Stimulated activated CD4-positive, alpha-beta T cell treated with anti-CD3 and anti-CD28 coated beads, Interleukin-12 subunit alpha, Interleukin-12 subunit beta, amount 100 ng/mL, for 48 hours (primary cell): Measurements from ENCODE around the gene CSGALNACT2.
"Not testable (repeated sequence)": the region's sequence is repeated elsewhere in the genome, so short reads cannot be mapped to it uniquely, and the experiment has no call there.

Experiments used
- DNase-seq, 3 donors: peaks; one replicate each; pipeline ENCODE4 v3.0.0-alpha.2; 2020; ENCODE audit warnings: low read depth in 2 of 3, low spot score in 1 of 3

CSGALNACT2 gene

GRCh38 chr10:43177595-43177994 lies 39.4 kb downstream of the CSGALNACT2 start:
- DNase-seq, result no peak

GRCh38 chr10:43181146-43181545 lies 42.9 kb downstream of the CSGALNACT2 start:
- no peak for DNase-seq

- not testable (repeated sequence) for DNase-seq
Measured at GRCh38 chr10:43183764-43184163, 45.5 kb downstream of the CSGALNACT2 start.

- no peak for DNase-seq
Measured at GRCh38 chr10:43186150-43186549, 47.9 kb downstream of the CSGALNACT2 start.

GRCh38 chr10:43187213-43187612 lies 49.0 kb downstream of the CSGALNACT2 start:
- no peak for DNase-seq

GRCh38 chr10:43188702-43189101 lies 50.5 kb downstream of the CSGALNACT2 start:
- DNase-seq, result no peak

- no peak for DNase-seq
Measured at GRCh38 chr10:43190289-43190688, 52.0 kb downstream of the CSGALNACT2 start.

GRCh38 chr10:43190775-43191174 lies 52.5 kb downstream of the CSGALNACT2 start:
- no peak for DNase-seq

- DNase-seq, result no peak
Measured at GRCh38 chr10:43192884-43193283, 54.6 kb downstream of the CSGALNACT2 start.

- no peak for DNase-seq
Measured at GRCh38 chr10:43193496-43194080, 55.3 kb downstream of the CSGALNACT2 start.

GRCh38 chr10:43194266-43194665 lies 56.0 kb downstream of the CSGALNACT2 start:
- DNase-seq, result no peak

- DNase-seq, result no peak
Measured at GRCh38 chr10:43194859-43195258, 56.6 kb downstream of the CSGALNACT2 start.

- no peak for DNase-seq
Measured at GRCh38 chr10:43195557-43195956, 57.3 kb downstream of the CSGALNACT2 start.

GRCh38 chr10:43196131-43196980 lies 58.1 kb downstream of the CSGALNACT2 start:
- no peak for DNase-seq

- no peak for DNase-seq
Measured at GRCh38 chr10:43196981-43197833, 59.0 kb downstream of the CSGALNACT2 start.

- DNase-seq, result no peak
Measured at GRCh38 chr10:43197834-43198681, 59.8 kb downstream of the CSGALNACT2 start.

- no peak for DNase-seq
Measured at GRCh38 chr10:43198682-43199005, 60.4 kb downstream of the CSGALNACT2 start.

- DNase-seq, result no peak
Measured at GRCh38 chr10:43199088-43199683, 60.9 kb downstream of the CSGALNACT2 start.

- DNase-seq, result no peak
Measured at GRCh38 chr10:43199684-43200537, 61.7 kb downstream of the CSGALNACT2 start.
